CMK (cell line): ENCODE data around the gene PLA2G4F.

Experiments used
- DNase-seq: peaks from one replicate; pipeline ENCODE4 v3.0.0-alpha.2; 2010; ENCODE audit warnings: low read depth

The PLA2G4F gene

GRCh38 chr15:42133356-42133755, 23.1 kb downstream of the PLA2G4F start:
- no peak for DNase-seq

- no peak for DNase-seq
Observed at GRCh38 chr15:42131826-42132806, 24.3 kb downstream of the PLA2G4F start.

- DNase-seq: no peak
Observed at GRCh38 chr15:42131006-42131405, 25.4 kb downstream of the PLA2G4F start.

- no peak for DNase-seq
Observed at GRCh38 chr15:42130246-42130986, 26.0 kb downstream of the PLA2G4F start.

GRCh38 chr15:42129364-42129763, 27.1 kb downstream of the PLA2G4F start:
- DNase-seq: no peak

- no peak for DNase-seq
Observed at GRCh38 chr15:42128476-42128875, 28.0 kb downstream of the PLA2G4F start.

GRCh38 chr15:42123546-42123945, 32.9 kb downstream of the PLA2G4F start:
- DNase-seq: no peak

GRCh38 chr15:42121682-42122081, 34.8 kb downstream of the PLA2G4F start:
- no peak for DNase-seq

- DNase-seq: no peak
Observed at GRCh38 chr15:42121021-42121420, 35.4 kb downstream of the PLA2G4F start.

- DNase-seq: no peak
Observed at GRCh38 chr15:42120285-42120684, 36.2 kb downstream of the PLA2G4F start.

GRCh38 chr15:42119446-42119760, 37.0 kb downstream of the PLA2G4F start:
- DNase-seq: no peak

- peak; percentile 17 for DNase-seq
Observed at GRCh38 chr15:42118650-42119445, 37.6 kb downstream of the PLA2G4F start.

- no peak for DNase-seq
Observed at GRCh38 chr15:42111924-42112323, 44.5 kb downstream of the PLA2G4F start.

- no peak for DNase-seq
Observed at GRCh38 chr15:42110367-42110766, 46.1 kb downstream of the PLA2G4F start.

- no peak for DNase-seq
Observed at GRCh38 chr15:42108806-42109205, 47.6 kb downstream of the PLA2G4F start.

- no peak for DNase-seq
Observed at GRCh38 chr15:42108189-42108588, 48.2 kb downstream of the PLA2G4F start.

- no peak for DNase-seq
Observed at GRCh38 chr15:42107473-42107872, 49.0 kb downstream of the PLA2G4F start.

- DNase-seq: no peak
Observed at GRCh38 chr15:42106288-42106687, 50.1 kb downstream of the PLA2G4F start.

GRCh38 chr15:42104095-42104891, 52.1 kb downstream of the PLA2G4F start:
- DNase-seq: no peak

GRCh38 chr15:42102646-42103235, 53.7 kb downstream of the PLA2G4F start:
- DNase-seq: no peak

GRCh38 chr15:42101861-42102260, 54.6 kb downstream of the PLA2G4F start:
- no peak for DNase-seq
